ENCODE results near the gene FAM50A. TPM values are rescaled to one million over a fixed set of nuclear protein-coding genes. Genes with fewer than 3 reads are reported as not detected.

Gene FAM50A
- total RNA-seq, 2 donors from 2014 or later, result 58.1 to 58.6 TPM

GRCh38 chrX:154437971-154438893 is 5.7 kb upstream of the FAM50A start:
- ATAC-seq (no peak), DNase-seq (no peak)
- no peaks in the 10 kb centered on the region for H3K9me3 ChIP-seq (ENCODE audit: control insufficient read depth, low read length, poor library complexity, severe bottlenecking)
- no peaks in the 10 kb centered on the region for H3K27me3 Mint-ChIP-seq
- peak overlapping the region; percentile 93 for H3K4me3 Mint-ChIP-seq
- peaks cover 14% of the 10 kb centered on the region for H3K4me1 Mint-ChIP-seq
- no peaks in the 10 kb centered on the region for H3K36me3 Mint-ChIP-seq (ENCODE audit: low read depth)
- H3K27ac Mint-ChIP-seq, result peak overlapping the region; percentile 89

GRCh38 chrX:154439841-154440240 is 4.1 kb upstream of the FAM50A start:
- Mint-ChIP-seq H3K4me1 (peaks cover 17% of the 10 kb centered on the region), H3K27me3 (no peaks in the 10 kb centered on the region), H3K36me3 (ENCODE audit: low read depth) (no peaks in the 10 kb centered on the region), H3K27ac (no peak overlapping the region), H3K4me3 (no peak overlapping the region)
- no peaks in the 10 kb centered on the region for H3K9me3 ChIP-seq (ENCODE audit: control insufficient read depth, low read length, poor library complexity, severe bottlenecking)
- DNase-seq (no peak), ATAC-seq (no peak)

GRCh38 chrX:154440623-154441357 is 3.2 kb upstream of the FAM50A start:
- ATAC-seq, result no peak
- no peak for DNase-seq
- H3K9me3 ChIP-seq (ENCODE audit: control insufficient read depth, low read length, poor library complexity, severe bottlenecking), result no peaks in the 10 kb centered on the region
- Mint-ChIP-seq H3K4me1 (peaks cover 17% of the 10 kb centered on the region), H3K4me3 (no peak overlapping the region), H3K36me3 (ENCODE audit: low read depth) (no peaks in the 10 kb centered on the region), H3K27me3 (no peaks in the 10 kb centered on the region), H3K27ac (no peak overlapping the region)

GRCh38 chrX:154441564-154441963 is 2.4 kb upstream of the FAM50A start:
- DNase-seq (peak in 1 of 3 donors; percentile 18), ATAC-seq (peak; percentile 59)
- no peaks in the 10 kb centered on the region for H3K36me3 Mint-ChIP-seq (ENCODE audit: low read depth)
- peak overlapping the region; percentile 63 for H3K4me3 Mint-ChIP-seq
- H3K4me1 Mint-ChIP-seq, result peaks cover 20% of the 10 kb centered on the region
- no peaks in the 10 kb centered on the region for H3K9me3 ChIP-seq (ENCODE audit: control insufficient read depth, low read length, poor library complexity, severe bottlenecking)
- H3K27me3 Mint-ChIP-seq, result no peaks in the 10 kb centered on the region
- H3K27ac Mint-ChIP-seq, result peak overlapping the region; percentile 61

- H3K27me3 Mint-ChIP-seq, result no peaks in the 10 kb centered on the region
- ATAC-seq (no peak), DNase-seq (no peak)
- peak overlapping the region; percentile 61 for H3K27ac Mint-ChIP-seq
- H3K9me3 ChIP-seq (ENCODE audit: control insufficient read depth, low read length, poor library complexity, severe bottlenecking), result no peaks in the 10 kb centered on the region
- H3K36me3 Mint-ChIP-seq (ENCODE audit: low read depth), result no peaks in the 10 kb centered on the region
- peaks cover 20% of the 10 kb centered on the region for H3K4me1 Mint-ChIP-seq
- peak overlapping the region; percentile 63 for H3K4me3 Mint-ChIP-seq
These were observed 1.8 kb upstream of the FAM50A start for GRCh38 chrX:154441984-154442707.

GRCh38 chrX:154443479-154443910 is 446 bp upstream of the FAM50A start:
- Mint-ChIP-seq H3K4me3 (peak overlapping the region; percentile 83), H3K27ac (peak overlapping the region; percentile 91), H3K36me3 (ENCODE audit: low read depth) (no peaks in the 10 kb centered on the region), H3K4me1 (peaks cover 15% of the 10 kb centered on the region), H3K27me3 (no peaks in the 10 kb centered on the region)
- no peaks in the 10 kb centered on the region for H3K9me3 ChIP-seq (ENCODE audit: control insufficient read depth, low read length, poor library complexity, severe bottlenecking)
- no peak for ATAC-seq
- DNase-seq, result no peak

- Mint-ChIP-seq H3K27ac (no peak overlapping the region), H3K4me3 (peak overlapping the region; percentile 45), H3K4me1 (peaks cover 15% of the 10 kb centered on the region), H3K36me3 (ENCODE audit: low read depth) (no peaks in the 10 kb centered on the region), H3K27me3 (no peaks in the 10 kb centered on the region)
- DNase-seq (no peak), ATAC-seq (no peak)
- no peaks in the 10 kb centered on the region for H3K9me3 ChIP-seq (ENCODE audit: control insufficient read depth, low read length, poor library complexity, severe bottlenecking)
These were observed 860 bp downstream of the FAM50A start for GRCh38 chrX:154444755-154445246.

GRCh38 chrX:154445776-154446175 is 1.8 kb downstream of the FAM50A start:
- H3K27ac Mint-ChIP-seq, result no peak overlapping the region
- no peaks in the 10 kb centered on the region for H3K9me3 ChIP-seq (ENCODE audit: control insufficient read depth, low read length, poor library complexity, severe bottlenecking)
- H3K4me1 Mint-ChIP-seq, result peaks cover 15% of the 10 kb centered on the region
- ATAC-seq (no peak), DNase-seq (no peak)
- no peak overlapping the region for H3K4me3 Mint-ChIP-seq
- no peaks in the 10 kb centered on the region for H3K36me3 Mint-ChIP-seq (ENCODE audit: low read depth)
- H3K27me3 Mint-ChIP-seq, result no peaks in the 10 kb centered on the region

GRCh38 chrX:154446430-154446829 is 2.5 kb downstream of the FAM50A start:
- Mint-ChIP-seq H3K36me3 (ENCODE audit: low read depth) (no peaks in the 10 kb centered on the region), H3K27ac (peak overlapping the region; percentile 89), H3K4me1 (peaks cover 15% of the 10 kb centered on the region), H3K27me3 (no peaks in the 10 kb centered on the region), H3K4me3 (no peak overlapping the region)
- ATAC-seq, result no peak
- no peaks in the 10 kb centered on the region for H3K9me3 ChIP-seq (ENCODE audit: control insufficient read depth, low read length, poor library complexity, severe bottlenecking)
- no peak for DNase-seq

GRCh38 chrX:154448484-154448883 is 4.5 kb downstream of the FAM50A start:
- ATAC-seq (no peak), DNase-seq (no peak)
- H3K27ac Mint-ChIP-seq, result no peak overlapping the region
- H3K4me3 Mint-ChIP-seq, result no peak overlapping the region
- no peaks in the 10 kb centered on the region for H3K9me3 ChIP-seq (ENCODE audit: control insufficient read depth, low read length, poor library complexity, severe bottlenecking)
- H3K36me3 Mint-ChIP-seq (ENCODE audit: low read depth), result no peaks in the 10 kb centered on the region
- H3K4me1 Mint-ChIP-seq, result peaks cover 5% of the 10 kb centered on the region
- no peaks in the 10 kb centered on the region for H3K27me3 Mint-ChIP-seq

- Mint-ChIP-seq H3K4me3 (no peak overlapping the region), H3K27ac (no peak overlapping the region), H3K36me3 (ENCODE audit: low read depth) (no peaks in the 10 kb centered on the region), H3K27me3 (no peaks in the 10 kb centered on the region), H3K4me1 (peaks cover 4% of the 10 kb centered on the region)
- DNase-seq (no peak), ATAC-seq (no peak)
- no peaks in the 10 kb centered on the region for H3K9me3 ChIP-seq (ENCODE audit: control insufficient read depth, low read length, poor library complexity, severe bottlenecking)
These were observed 5.7 kb downstream of the FAM50A start for GRCh38 chrX:154449618-154450017.

- peaks cover 4% of the 10 kb centered on the region for H3K4me1 Mint-ChIP-seq
- DNase-seq (no peak), ATAC-seq (no peak)
- no peaks in the 10 kb centered on the region for H3K36me3 Mint-ChIP-seq (ENCODE audit: low read depth)
- no peak overlapping the region for H3K27ac Mint-ChIP-seq
- H3K9me3 ChIP-seq (ENCODE audit: control insufficient read depth, low read length, poor library complexity, severe bottlenecking), result no peaks in the 10 kb centered on the region
- H3K27me3 Mint-ChIP-seq, result no peaks in the 10 kb centered on the region
- no peak overlapping the region for H3K4me3 Mint-ChIP-seq
These were observed 6.4 kb downstream of the FAM50A start for GRCh38 chrX:154450312-154450711.

GRCh38 chrX:154452823-154453222 is 8.9 kb downstream of the FAM50A start:
- no peaks in the 10 kb centered on the region for H3K9me3 ChIP-seq (ENCODE audit: control insufficient read depth, low read length, poor library complexity, severe bottlenecking)
- no peak overlapping the region for H3K4me3 Mint-ChIP-seq
- DNase-seq (no peak), ATAC-seq (no peak)
- no peaks in the 10 kb centered on the region for H3K27me3 Mint-ChIP-seq
- no peaks in the 10 kb centered on the region for H3K36me3 Mint-ChIP-seq (ENCODE audit: low read depth)
- H3K27ac Mint-ChIP-seq, result no peak overlapping the region
- H3K4me1 Mint-ChIP-seq, result peaks cover 5% of the 10 kb centered on the region
